ENCODE results near the gene DTNBP1.

Gene DTNBP1

GRCh38 chr6:15513131-15513771 lies 149.6 kb downstream of the DTNBP1 start:
- Histone ChIP-seq H3K4me3 (ENCODE audit: low read depth, low read length) (no peak overlapping the region), H3K36me3 (replicated peaks) (peaks cover 31% of the 10 kb centered on the region), H3K27ac (no peak overlapping the region), H3K27me3 (replicated peaks) (no peaks in the 10 kb centered on the region)
- TF ChIP-seq CTCF (IDR thresholded peaks at IDR 0.05; ENCODE audit: low read depth, low read length, missing control alignments), result no peak
- DNase-seq, result no peak
- in situ Hi-C loops (cut with HindIII; ENCODE audit: low pct_ligation_motif_present, low sequenced_read_pairs), result no loop called here

- Histone ChIP-seq H3K4me3 (ENCODE audit: low read depth, low read length) (no peak overlapping the region), H3K27me3 (replicated peaks) (no peaks in the 10 kb centered on the region)
- TF ChIP-seq CTCF (IDR thresholded peaks at IDR 0.05; ENCODE audit: low read depth, low read length, missing control alignments), result no peak
Measured at GRCh38 chr6:15512721-15513120, 150.1 kb downstream of the DTNBP1 start.

GRCh38 chr6:15512126-15512525 lies 150.7 kb downstream of the DTNBP1 start:
- in situ Hi-C loops (cut with HindIII; ENCODE audit: low pct_ligation_motif_present, low sequenced_read_pairs), result no loop called here
- H3K4me3 ChIP-seq (ENCODE audit: low read depth, low read length), result no peak overlapping the region
- H3K27ac ChIP-seq, result no peak overlapping the region
- TF ChIP-seq CTCF (IDR thresholded peaks at IDR 0.05; ENCODE audit: low read depth, low read length, missing control alignments), result peak; percentile 44
- no peaks in the 10 kb centered on the region for H3K27me3 ChIP-seq (replicated peaks)
- peaks cover 25% of the 10 kb centered on the region for H3K36me3 ChIP-seq (replicated peaks)
- no peak for DNase-seq

More at GRCh38 chr6:15512721-15513120, 150.1 kb downstream of the DTNBP1 start:
- in situ Hi-C loops (cut with HindIII; ENCODE audit: low pct_ligation_motif_present, low sequenced_read_pairs), result no loop called here
- Histone ChIP-seq H3K36me3 (replicated peaks) (peaks cover 30% of the 10 kb centered on the region), H3K27ac (no peak overlapping the region)
- DNase-seq, result no peak

GRCh38 chr6:15511248-15512125 lies 151.3 kb downstream of the DTNBP1 start:
- Histone ChIP-seq H3K27ac (no peak overlapping the region), H3K36me3 (replicated peaks) (peaks cover 25% of the 10 kb centered on the region), H3K27me3 (replicated peaks) (no peaks in the 10 kb centered on the region), H3K4me3 (ENCODE audit: low read depth, low read length) (no peak overlapping the region)
- DNase-seq, result no peak
- TF ChIP-seq CTCF (IDR thresholded peaks at IDR 0.05; ENCODE audit: low read depth, low read length, missing control alignments), result no peak
- in situ Hi-C loops (cut with HindIII; ENCODE audit: low pct_ligation_motif_present, low sequenced_read_pairs), result no loop called here

- no peak for TF ChIP-seq CTCF (IDR thresholded peaks at IDR 0.05; ENCODE audit: low read depth, low read length, missing control alignments)
- Histone ChIP-seq H3K36me3 (replicated peaks) (peaks cover 25% of the 10 kb centered on the region), H3K4me3 (ENCODE audit: low read depth, low read length) (no peak overlapping the region), H3K27ac (no peak overlapping the region), H3K27me3 (replicated peaks) (no peaks in the 10 kb centered on the region)
- DNase-seq, result no peak
- in situ Hi-C loops (cut with HindIII; ENCODE audit: low pct_ligation_motif_present, low sequenced_read_pairs), result no loop called here
Measured at GRCh38 chr6:15510536-15511247, 152.1 kb downstream of the DTNBP1 start.
